GM06990 (cell line): ENCODE data around the gene PTPN14.

Experiments
- DNase-seq: peaks from one replicate; pipeline ENCODE4 v3.0.0-alpha.2; 2011; ENCODE audit not compliant: insufficient read length; ENCODE audit errors: extremely low read depth
- H3K27me3 ChIP-seq: replicated peaks from 2 replicates; pipeline ENCODE4 v1.6.0; 2011; ENCODE audit warnings: low read length; ENCODE audit not compliant: control insufficient read depth, insufficient read depth
- H3K36me3 ChIP-seq: 2 replicates; pipeline ENCODE4 v1.5.1; 2011; ENCODE audit warnings: low read length; ENCODE audit not compliant: control insufficient read depth, insufficient read depth
- H3K4me3 ChIP-seq: replicated peaks from 2 replicates; pipeline ENCODE4 v1.5.1; 2011; ENCODE audit warnings: low read depth, mild to moderate bottlenecking, control low read depth, low read length
- TF ChIP-seq, protein P1 (sequence below): IDR thresholded peaks from 2 replicates; pipeline ENCODE4 v1.5.1; 2011; ENCODE audit warnings: low read length, control low read depth, mild to moderate bottlenecking, inconsistent platforms; ENCODE audit not compliant: insufficient read depth, poor library complexity, severe bottlenecking

PTPN14 gene

DNA sequence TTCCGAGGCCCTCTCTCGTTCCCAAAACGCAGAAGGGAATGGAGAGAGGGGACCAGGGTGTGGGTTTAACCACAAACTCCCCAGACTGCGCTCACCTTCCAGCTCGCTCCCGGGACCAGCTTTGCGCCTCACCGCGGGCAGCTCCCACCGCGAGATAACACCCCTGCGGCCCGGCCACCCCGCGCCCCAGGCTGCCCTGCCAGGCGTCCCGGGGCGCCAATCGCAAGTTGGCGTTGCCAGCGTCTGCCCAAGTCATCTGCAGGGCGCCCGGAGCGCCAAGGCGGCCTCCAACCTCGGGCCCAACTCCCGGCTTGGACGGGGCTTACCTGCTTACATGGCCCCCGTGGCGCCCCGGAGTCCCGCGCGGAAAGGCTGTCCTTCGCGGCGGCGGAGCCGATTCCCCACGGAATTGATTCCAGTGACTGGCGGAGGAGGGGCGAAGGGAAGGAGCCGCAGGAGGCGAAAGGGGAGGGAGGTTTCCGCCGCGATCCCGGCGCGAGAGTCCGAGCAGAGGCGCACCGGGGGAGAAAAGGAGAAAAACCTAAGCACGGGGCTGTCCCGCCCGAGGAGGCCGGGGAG lies 456 bp downstream of the PTPN14 start:
- Histone ChIP-seq H3K36me3 (no peaks in the 10 kb centered on the region), H3K4me3 (peak overlapping the region; percentile 20; the same call in 1 of the 2 replicates), H3K27me3 (no peaks in the 10 kb centered on the region; the same call in none of the 2 replicates)
- TF ChIP-seq, protein P1, sequence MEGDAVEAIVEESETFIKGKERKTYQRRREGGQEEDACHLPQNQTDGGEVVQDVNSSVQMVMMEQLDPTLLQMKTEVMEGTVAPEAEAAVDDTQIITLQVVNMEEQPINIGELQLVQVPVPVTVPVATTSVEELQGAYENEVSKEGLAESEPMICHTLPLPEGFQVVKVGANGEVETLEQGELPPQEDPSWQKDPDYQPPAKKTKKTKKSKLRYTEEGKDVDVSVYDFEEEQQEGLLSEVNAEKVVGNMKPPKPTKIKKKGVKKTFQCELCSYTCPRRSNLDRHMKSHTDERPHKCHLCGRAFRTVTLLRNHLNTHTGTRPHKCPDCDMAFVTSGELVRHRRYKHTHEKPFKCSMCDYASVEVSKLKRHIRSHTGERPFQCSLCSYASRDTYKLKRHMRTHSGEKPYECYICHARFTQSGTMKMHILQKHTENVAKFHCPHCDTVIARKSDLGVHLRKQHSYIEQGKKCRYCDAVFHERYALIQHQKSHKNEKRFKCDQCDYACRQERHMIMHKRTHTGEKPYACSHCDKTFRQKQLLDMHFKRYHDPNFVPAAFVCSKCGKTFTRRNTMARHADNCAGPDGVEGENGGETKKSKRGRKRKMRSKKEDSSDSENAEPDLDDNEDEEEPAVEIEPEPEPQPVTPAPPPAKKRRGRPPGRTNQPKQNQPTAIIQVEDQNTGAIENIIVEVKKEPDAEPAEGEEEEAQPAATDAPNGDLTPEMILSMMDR = no peak
- no peak for DNase-seq

DNA sequence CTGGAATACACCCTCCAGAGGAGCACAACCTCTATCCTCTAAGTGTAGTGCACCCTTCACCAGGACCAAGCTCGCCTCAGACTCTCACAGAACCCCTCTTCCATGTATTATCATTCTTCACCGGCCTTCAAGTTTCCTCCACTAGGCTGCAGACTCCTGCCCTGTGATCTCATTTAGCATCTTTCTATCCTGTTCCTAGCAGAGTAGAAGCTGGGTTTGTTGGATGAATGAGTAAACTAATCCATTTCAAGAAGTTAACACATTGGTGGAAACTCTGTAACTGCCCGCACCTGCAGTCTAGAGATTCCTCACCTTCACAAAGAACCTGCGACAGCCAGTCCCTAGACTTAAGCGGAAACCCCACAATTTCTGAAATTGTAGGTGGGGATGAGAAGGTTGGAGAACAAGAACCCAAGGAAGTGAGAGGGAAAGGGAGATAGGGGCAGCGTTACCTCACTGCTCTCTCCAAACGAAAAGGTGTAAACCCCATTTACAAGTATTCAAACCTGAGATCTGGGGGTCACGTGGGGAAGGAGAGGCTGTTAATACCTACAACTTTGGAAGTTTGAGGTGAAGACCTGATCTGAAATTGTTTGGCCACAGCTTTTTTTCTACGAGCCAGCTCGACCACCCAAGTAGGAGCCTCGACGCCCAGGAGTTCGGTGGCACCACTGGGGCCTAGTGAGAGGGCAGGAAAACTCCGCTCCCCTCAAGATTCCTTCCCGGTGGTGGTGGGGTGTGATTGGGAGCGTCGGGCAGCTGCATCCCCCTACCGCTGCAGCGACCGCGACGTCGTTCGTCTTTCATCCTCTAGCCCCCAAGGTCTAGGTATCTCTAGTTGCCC lies 1.2 kb downstream of the PTPN14 start:
- TF ChIP-seq, protein P1 = no peak
- Histone ChIP-seq H3K36me3 (no peaks in the 10 kb centered on the region), H3K27me3 (no peaks in the 10 kb centered on the region; the same call in none of the 2 replicates), H3K4me3 (no peak overlapping the region)
- DNase-seq = no peak

DNA sequence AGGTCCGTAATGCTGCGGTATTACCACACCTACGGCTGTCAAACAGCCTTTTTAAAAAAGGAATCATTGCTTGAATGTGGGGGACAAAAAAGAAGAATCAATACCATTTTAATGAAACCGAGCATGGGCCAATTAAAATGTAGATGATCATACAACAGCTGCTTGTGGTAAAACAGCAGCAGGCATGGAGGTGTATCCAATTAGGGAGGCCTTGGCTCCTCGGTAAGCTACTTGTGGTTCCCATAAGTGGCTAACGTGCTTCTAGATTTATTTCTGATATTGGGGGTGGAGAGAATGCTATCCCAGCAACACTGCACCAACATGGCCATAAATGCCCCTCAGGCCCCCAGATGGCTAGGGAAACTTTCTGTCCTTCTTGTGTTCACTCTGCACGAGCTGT lies 1.8 kb downstream of the PTPN14 start:
- Histone ChIP-seq H3K36me3 (no peaks in the 10 kb centered on the region), H3K4me3 (no peak overlapping the region), H3K27me3 (no peaks in the 10 kb centered on the region; the same call in none of the 2 replicates)
- TF ChIP-seq, protein P1 = no peak
- no peak for DNase-seq

DNA sequence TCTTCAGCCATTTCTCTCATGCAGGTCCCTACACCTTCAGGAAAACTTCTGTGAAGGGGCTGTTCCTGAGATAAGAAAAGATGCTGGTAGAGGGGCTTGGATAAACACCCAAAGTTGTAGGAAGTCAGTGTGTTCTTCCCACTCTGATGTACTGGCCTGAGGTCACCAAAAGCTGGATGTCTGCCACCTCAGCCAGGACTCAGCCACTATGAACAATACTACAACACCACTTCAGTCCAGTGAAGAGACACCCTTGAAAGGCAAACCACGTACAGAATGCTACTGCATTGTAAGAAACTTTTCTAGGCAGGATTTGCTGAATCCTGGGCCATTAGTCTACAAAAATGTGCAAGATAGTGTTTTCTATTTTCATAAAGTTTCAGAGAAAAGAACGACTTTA lies 2.4 kb downstream of the PTPN14 start:
- Histone ChIP-seq H3K27me3 (no peaks in the 10 kb centered on the region; the same call in none of the 2 replicates), H3K4me3 (no peak overlapping the region), H3K36me3 (no peaks in the 10 kb centered on the region)
- TF ChIP-seq, protein P1 = no peak
- no peak for DNase-seq

DNA sequence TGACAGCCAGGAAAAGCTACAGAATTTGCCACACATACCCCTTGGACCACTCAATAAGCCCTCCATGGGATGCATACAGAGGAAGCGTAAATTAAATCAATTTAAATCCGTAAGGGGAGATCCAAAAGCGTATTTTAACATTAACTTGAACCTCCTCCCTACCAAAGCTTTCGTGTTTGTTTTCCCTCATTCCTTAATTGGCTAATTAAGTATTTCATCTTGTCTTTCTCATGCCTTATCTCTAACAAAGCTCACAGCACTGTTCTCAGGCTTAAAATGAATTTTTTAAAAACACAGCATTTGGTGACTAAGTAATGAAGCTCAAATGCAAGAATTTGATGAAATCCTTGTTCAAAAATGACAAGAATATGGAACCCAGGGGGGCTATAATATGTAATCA lies 3.1 kb downstream of the PTPN14 start:
- no peak overlapping the region for H3K4me3 ChIP-seq
- no peaks in the 10 kb centered on the region; the same call in none of the 2 replicates for H3K27me3 ChIP-seq
- no peaks in the 10 kb centered on the region for H3K36me3 ChIP-seq
- no peak for DNase-seq
- TF ChIP-seq, protein P1 = no peak
